Activated naive CD8-positive, alpha-beta T cell treated with anti-CD3 and anti-CD28 coated beads, Interleukin-2, amount 50 U/mL, for 16 hours (primary cell): ENCODE results near the gene ANKRD16.
A peak's percentile ranks its signal among the peaks of the same experiment; 100 is the strongest.
"Not testable (repeated sequence)": the region's sequence is repeated elsewhere in the genome, so short reads cannot be mapped to it uniquely, and the experiment has no call there.

Experiments used
- DNase-seq: peaks from one replicate; pipeline ENCODE4 v3.0.0-alpha.2; 2020; ENCODE audit warnings: low read depth, low spot score

The ANKRD16 gene

GRCh38 chr10:5876181-5876768 is 13.4 kb downstream of the ANKRD16 start:
- no peak for DNase-seq

GRCh38 chr10:5873515-5873995 is 16.1 kb downstream of the ANKRD16 start:
- peak; percentile 36 for DNase-seq

- DNase-seq: no peak
Observed at GRCh38 chr10:5871596-5871995, 18.1 kb downstream of the ANKRD16 start.

- DNase-seq: no peak
Observed at GRCh38 chr10:5869156-5869555, 20.5 kb downstream of the ANKRD16 start.

- not testable (repeated sequence) for DNase-seq
Observed at GRCh38 chr10:5868383-5868782, 21.3 kb downstream of the ANKRD16 start.

- not testable (repeated sequence) for DNase-seq
Observed at GRCh38 chr10:5867091-5867615, 22.5 kb downstream of the ANKRD16 start.

- DNase-seq: not testable (repeated sequence)
Observed at GRCh38 chr10:5866451-5867081, 23.1 kb downstream of the ANKRD16 start.

GRCh38 chr10:5862981-5863685 is 26.6 kb downstream of the ANKRD16 start:
- DNase-seq: not testable (repeated sequence)

GRCh38 chr10:5862360-5862961 is 27.2 kb downstream of the ANKRD16 start:
- no peak for DNase-seq

GRCh38 chr10:5860066-5860465 is 29.6 kb downstream of the ANKRD16 start:
- no peak for DNase-seq

GRCh38 chr10:5858811-5859210 is 30.9 kb downstream of the ANKRD16 start:
- no peak for DNase-seq

- no peak for DNase-seq
Observed at GRCh38 chr10:5856701-5857004, 33.0 kb downstream of the ANKRD16 start.

- no peak for DNase-seq
Observed at GRCh38 chr10:5855979-5856700, 33.6 kb downstream of the ANKRD16 start.

- DNase-seq: no peak
Observed at GRCh38 chr10:5854131-5854475, 35.6 kb downstream of the ANKRD16 start.

GRCh38 chr10:5846667-5847066 is 43.0 kb downstream of the ANKRD16 start:
- not testable (repeated sequence) for DNase-seq

GRCh38 chr10:5844345-5845055 is 45.2 kb downstream of the ANKRD16 start:
- DNase-seq: no peak

GRCh38 chr10:5843686-5844344 is 45.9 kb downstream of the ANKRD16 start:
- DNase-seq: no peak

GRCh38 chr10:5841965-5842364 is 47.7 kb downstream of the ANKRD16 start:
- DNase-seq: no peak

GRCh38 chr10:5840314-5841307 is 49.1 kb downstream of the ANKRD16 start:
- no peak for DNase-seq
